ENCODE measurements around the gene PABPN1L.

- TF ChIP-seq SUZ12 (IDR thresholded peaks at IDR 0.05; ENCODE audit: extremely low read depth, insufficient read depth, insufficient read length): no peak
- no peak for TF ChIP-seq YY1 (IDR thresholded peaks at IDR 0.05; ENCODE audit: insufficient read depth, insufficient read length)
Measured at GRCh38 chr16:88899901-88900661, 33.6 kb upstream of the PABPN1L start.
